ENCODE data around the gene CACHD1.

Gene CACHD1

DNA sequence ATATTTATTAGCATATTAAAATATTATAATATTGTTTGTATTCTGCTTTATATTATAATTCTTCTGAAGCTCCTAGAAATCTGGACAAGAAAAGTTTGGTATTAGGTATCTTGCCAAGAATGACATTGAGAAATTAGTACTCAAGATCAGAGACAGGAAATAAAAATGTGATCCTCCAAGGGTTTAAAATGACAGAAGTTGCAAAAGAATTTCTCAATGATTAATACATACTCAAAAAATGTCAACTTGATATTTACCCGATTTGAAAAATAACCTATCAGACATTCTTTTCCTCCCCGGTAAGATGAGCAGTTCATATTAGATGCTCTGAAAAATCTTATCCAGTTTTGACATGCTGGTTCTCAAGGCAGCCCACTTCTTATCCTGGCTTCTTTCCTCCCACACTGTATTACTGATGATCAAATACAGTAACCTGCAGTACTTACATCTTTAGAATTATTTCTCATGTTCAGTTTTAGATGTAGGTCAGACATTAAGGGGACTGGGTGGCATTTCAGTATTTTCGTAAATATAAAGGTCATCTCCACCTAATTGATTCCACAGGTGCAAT, 55.3 kb downstream of the CACHD1 start:
- no peak for DNase-seq

- no peak for DNase-seq
Observed at GRCh38 chr1:64526312-64526711, 56.4 kb downstream of the CACHD1 start.

DNA sequence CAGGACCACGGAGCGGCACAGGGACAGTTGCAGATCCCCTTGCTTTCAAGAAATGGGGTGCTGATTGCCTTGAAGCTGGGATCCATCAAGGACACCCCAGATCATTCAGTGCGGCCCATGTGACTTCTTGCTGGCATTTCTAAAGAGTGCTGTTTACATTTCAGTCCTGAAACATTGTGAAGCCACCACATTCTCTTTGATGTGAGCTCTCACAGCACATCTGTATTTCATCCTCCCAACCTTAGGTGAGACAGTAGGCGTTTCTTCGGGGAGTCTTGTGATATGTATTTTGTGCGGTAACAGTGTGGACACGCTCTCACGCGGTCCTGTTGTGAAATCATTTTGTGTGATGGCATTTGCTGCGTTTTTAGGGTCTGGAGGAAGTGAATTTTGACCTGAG, 57.2 kb downstream of the CACHD1 start:
- DNase-seq = no peak

GRCh38 chr1:64527786-64528185, 57.9 kb downstream of the CACHD1 start:
- DNase-seq = no peak

DNA sequence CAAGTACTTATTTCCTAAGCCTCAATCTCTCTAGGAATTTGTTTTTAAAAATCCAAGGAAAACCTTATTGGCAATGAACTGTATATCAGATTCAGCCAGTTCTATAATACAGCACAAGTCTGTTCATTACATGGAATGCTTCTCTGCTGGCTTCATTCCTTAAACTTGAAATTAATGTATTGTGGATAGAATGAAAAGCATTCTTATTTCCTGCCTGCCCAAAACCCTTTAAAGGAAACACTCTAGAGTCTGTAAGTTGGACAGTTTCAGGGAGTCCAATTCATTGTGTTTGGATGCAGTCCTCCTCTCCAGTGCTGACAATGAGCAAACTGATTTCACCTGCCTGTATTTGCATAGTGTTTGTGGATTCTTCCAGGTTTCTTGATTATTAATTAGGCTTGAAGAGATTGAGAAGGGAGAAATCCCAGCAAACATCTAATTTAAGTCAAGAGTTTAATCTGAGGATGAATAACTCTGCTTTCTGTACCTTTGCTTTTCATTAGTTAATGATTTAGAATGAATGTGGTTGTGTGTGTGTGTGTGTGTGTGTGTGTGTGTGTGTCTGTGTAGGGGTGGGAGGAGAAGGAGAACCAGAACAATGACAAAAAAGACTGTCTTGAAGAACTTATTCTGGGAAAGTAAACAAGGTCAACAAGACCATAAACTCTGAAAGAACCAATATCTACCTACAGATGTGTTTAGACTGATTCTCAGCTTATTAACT, 61.2 kb downstream of the CACHD1 start:
- DNase-seq = no peak

DNA sequence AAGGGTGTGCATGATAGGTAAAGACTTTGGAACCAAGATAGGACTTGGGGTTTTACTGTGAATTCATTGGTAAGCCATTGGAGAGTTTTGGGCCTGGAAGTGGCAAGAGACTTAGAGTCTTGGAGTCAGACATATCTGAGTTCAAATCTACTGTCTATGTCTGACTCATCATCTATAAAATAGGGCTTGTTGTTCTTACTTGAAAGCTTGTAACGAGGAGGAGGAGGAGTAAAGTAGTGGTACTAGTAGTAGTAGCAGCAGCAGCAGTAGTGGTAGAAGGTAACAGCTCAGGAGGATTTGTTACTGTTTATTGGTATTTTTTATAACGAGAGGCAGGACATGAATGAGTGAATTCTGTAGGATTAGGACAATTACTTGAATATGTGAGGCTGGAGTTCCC, 62.7 kb downstream of the CACHD1 start:
- DNase-seq = no peak

DNA sequence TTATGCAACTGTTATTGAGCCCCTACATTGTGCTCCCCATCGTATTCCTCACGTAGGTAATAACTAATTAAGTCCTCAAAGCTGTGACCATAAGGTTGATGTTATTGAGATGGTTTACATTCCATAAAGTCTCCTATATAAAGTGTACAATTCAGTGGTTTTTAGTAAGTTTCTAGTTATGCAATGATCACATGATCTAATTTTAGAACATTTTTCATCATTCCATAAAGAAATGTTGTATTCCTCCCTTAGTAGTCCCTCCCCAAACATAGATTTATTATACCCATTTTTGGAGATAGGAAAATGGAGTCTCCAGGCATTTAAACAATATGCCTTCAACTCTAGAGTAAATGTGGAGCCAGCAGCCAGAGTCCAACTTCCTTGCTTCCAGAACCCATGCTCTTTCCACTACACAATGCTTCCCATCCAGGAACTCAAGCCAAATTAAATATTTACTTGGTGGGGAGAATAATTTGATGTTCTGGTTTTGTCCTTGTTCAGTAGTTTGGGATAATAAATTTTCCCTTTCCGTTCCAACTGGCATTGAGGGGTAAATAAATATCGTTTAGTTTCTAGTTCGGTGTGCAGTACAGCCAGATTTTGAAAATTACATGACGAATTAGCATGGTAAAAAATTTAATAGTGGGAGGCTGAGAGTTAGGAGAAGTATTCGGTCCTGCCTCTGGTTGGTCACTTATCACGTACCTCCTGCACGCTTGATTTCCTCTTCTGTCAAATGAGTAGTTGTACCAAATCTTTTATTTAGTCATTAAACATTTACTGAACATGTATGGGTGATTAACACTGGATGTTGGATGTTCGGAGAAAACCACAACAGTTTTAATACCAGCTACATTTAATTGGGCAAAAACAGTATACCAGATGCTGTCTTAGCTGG, 66.3 kb downstream of the CACHD1 start:
- DNase-seq = no peak

- DNase-seq = no peak
Observed at GRCh38 chr1:64536836-64537490, 67.0 kb downstream of the CACHD1 start.

GRCh38 chr1:64537942-64538341, 68.0 kb downstream of the CACHD1 start:
- DNase-seq = no peak

DNA sequence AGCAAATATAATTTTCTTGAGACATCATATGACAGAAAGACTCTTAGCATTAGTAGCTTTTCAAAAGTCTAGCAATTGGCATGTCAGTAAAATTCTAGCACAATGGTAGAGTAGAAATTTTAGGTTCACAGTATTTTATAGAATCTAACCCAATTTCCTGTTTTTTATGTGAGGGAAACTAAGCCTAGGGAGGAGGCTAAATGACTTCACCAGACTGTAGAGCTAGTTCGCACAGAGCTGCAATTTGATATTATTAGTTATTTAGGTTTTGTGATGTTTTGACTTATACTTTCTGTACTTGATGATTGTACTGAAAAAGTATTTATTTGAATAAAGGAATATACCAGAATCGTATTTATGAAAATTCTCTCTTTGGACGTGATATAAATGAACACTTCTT, 68.5 kb downstream of the CACHD1 start:
- DNase-seq = no peak

DNA sequence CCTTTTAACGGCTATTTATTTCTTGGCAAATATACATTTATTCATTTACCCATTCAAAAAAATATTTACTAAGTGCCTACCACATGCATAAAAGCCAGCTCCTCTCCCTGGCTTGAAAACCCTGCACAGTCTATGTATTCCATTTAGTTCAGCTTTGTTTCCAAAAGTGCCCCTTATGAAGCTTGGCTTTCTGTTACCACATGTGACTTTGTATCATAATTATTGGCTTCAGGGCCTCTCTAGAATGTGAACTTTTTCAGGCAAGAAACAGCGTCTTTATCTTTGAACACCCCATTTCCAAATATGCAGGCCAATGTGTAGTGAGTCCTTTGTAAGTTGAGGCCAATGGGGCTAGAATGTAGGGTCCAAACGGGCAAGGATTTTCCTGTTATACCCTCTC, 69.4 kb downstream of the CACHD1 start:
- peak; percentile 46 for DNase-seq

GRCh38 chr1:64539781-64540218, 69.9 kb downstream of the CACHD1 start:
- DNase-seq = peak; percentile 76

- peak; percentile 72 for DNase-seq
Observed at GRCh38 chr1:64540265-64540791, 70.4 kb downstream of the CACHD1 start.

GRCh38 chr1:64542118-64542517, 72.2 kb downstream of the CACHD1 start:
- DNase-seq = no peak

- DNase-seq = no peak
Observed at GRCh38 chr1:64543831-64544230, 73.9 kb downstream of the CACHD1 start.

DNA sequence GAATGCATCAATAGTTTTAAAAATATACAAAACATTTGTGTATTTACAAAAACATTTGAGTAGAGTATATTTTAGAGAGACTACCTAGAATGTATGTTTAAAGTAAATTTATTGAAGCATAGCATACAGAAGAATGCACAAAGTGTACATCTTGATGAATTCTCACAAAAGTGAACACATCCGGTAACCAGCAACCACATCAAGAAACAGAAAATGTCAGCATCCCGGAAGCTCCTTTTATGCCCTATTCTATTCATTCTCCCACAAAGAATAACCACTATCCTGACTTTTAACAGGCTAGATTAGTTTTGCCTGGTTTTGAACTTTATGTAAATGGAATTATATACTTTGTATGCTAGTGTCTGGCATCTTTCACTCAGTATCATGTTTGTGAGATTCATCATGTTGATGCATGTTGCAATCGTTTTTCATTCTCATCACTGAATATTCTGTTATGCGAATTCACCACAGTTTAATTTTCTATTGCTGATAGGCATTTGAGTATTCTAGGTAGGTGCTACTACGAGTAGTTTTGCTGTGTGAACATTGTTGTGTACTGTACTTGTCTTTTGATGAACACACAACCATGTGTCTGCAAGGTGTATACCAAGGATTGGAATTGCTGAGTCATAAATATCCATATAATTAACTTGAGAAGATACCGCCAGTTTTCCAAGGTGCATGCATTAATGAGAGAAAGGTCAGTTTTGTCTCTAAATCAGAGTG, 75.4 kb downstream of the CACHD1 start:
- DNase-seq = no peak

DNA sequence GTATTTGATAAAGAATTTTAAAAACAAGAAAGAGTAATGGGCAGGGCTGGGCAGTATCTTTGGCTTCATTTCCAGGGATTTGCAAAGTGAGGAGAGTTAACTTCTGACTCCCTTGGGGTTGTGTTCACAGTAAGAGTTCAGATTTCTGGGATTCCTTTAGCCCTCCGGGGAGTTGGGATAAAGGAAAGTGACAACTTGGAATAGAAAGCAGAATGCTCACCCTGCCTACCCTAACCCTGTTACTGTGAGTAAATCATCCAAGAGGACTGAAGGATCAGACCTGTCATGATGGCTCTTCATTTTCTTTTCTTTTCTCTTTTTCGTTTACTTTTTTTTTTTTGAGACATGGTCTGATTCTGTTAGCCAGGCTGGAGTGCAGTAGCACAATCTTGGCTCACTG, 76.1 kb downstream of the CACHD1 start:
- no peak for DNase-seq

GRCh38 chr1:64549464-64550239, 79.7 kb downstream of the CACHD1 start:
- no peak for DNase-seq

DNA sequence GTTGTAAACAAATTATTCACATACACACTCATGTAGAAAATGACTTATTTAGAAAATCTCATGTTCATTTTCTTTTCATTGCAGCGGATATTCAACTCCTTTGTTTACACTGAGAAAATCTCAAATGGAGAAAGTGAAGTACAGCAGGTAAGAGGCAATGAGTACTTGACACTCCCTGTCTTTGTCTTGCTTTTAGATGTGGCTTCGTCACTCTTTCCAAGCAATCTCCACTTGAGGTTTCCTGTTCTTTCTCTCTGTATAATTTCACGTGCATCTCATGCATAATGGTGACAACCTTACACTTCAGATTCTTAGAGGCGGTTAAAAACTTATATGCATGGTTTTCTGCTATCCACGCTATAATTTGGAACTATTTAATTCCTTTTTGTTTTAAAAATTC, 80.6 kb downstream of the CACHD1 start:
- no peak for DNase-seq

DNA sequence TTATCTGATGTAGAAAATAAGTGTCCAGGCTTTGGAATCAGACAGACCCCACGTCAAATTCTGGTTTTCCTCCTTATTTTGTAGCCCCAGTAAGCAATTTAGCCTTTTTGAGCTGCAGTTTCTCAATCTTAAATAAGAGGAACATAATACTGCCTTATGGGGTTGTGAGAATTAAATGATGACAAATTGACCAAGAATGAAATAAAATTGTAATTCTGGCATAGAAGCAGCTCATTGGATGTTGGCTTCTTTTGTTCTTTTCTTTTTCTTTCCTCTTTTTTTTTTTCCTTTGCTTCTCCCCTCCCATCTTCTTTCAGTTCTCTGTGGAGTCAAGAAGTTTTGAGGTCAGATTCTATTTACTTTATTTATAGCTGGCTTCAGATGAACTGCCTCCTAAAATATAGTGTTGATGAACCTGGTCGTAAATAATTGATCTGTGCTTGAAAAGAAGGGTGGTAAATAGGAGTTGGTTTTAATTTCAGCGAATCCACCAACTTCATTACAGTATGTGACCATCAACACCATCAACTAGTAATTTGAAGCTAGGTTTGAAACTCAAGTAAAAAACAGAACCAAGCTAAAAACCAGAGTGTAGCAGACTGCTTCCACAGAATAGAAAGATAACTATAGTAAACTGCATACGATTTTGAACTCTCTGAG, 81.1 kb downstream of the CACHD1 start:
- DNase-seq = no peak

GRCh38 chr1:64553285-64553684, 83.4 kb downstream of the CACHD1 start:
- no peak for DNase-seq

All from eye (tissue), 1 donor.